Measurements from ENCODE around the gene MIA.
"Not testable (repeated sequence)": the region's sequence is repeated elsewhere in the genome, so short reads cannot be mapped to it uniquely, and the experiment has no call there.

MIA gene

DNA sequence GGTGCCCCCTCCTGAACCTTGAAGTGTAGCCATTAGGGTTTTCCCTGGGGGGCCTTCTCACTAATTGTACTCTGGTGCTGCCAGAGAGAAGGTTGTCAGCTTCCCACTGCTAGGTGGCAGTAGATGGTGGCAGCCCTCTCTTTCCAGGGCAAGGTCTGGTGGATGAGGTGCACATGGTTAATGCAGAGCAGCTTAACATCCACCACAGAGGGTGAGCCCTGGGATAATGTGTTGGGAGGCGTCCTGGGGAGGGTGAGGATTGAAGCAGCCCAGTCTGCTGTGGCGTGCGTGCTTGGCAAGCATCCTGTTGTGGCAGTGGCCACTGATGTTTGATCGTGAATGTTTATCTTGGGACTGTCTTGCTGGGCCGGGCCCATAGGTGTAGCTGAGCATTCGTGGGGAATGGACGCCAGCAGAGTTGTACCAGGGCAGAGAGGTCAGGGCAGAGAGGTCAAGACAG lies 29.5 kb downstream of the MIA start:
- DNase-seq: peak; percentile 43

DNA sequence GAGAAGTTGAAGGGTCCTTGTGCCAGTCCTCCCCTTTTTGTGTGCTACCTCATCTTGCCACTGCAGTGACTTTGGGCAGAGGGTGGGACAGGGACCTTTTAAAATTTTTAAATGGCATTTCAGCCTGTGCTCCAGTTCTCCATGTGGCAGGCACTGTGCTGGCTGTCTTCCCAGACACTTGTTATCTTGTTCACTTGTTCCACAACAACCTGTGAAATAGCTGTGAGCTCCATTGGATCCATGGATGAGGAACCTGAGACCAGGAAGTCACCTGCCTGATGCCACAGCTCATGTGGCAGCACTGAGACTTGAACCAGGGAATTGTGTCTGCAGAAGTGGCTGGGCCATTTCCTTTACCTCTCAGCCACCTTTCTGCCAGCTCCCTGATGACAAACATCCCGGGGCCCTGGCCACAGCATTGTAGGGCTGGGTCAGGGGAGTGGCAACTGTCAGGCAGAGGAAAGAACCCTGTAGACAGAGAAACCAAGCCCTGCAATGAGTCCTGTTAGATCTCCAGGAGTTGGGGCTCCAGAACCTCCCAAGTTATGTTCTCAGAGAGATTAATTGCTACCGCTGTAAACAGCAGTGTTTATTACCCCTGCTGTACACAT lies 30.0 kb downstream of the MIA start:
- DNase-seq: peak; percentile 71

DNA sequence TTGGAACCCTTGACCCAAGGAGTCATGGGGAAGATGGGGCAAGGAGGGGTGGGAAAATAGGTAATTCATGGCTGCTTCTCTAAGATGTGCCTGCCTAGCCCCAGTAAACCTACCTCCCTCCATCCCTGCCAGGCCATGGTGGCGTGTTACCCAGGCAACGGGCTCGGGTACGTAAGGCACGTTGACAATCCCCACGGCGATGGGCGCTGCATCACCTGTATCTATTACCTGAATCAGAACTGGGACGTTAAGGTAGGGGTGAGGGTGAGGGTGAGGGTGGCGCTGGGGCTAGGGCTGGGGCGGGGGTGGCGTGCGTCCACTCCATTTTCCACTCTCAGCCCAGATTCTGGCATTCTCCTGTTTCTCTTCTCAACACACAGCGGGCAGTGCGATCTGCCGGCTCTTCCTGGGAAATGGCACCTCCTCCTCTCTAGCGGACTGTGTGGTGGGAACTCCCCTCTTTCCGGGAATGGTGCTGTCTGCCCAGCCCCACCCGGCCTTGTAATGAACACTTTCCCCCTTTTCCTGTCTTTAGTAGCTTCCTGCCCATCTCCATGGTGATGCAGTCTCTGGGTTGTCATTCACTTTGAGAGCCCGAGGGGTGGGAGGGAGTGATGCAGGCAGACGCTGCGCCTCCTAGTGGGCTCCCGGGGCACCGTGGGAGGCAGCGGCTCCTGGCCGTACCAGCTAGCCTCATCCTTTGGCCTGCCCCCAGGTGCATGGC lies 31.3 kb downstream of the MIA start:
- peak; percentile 94 for DNase-seq

DNA sequence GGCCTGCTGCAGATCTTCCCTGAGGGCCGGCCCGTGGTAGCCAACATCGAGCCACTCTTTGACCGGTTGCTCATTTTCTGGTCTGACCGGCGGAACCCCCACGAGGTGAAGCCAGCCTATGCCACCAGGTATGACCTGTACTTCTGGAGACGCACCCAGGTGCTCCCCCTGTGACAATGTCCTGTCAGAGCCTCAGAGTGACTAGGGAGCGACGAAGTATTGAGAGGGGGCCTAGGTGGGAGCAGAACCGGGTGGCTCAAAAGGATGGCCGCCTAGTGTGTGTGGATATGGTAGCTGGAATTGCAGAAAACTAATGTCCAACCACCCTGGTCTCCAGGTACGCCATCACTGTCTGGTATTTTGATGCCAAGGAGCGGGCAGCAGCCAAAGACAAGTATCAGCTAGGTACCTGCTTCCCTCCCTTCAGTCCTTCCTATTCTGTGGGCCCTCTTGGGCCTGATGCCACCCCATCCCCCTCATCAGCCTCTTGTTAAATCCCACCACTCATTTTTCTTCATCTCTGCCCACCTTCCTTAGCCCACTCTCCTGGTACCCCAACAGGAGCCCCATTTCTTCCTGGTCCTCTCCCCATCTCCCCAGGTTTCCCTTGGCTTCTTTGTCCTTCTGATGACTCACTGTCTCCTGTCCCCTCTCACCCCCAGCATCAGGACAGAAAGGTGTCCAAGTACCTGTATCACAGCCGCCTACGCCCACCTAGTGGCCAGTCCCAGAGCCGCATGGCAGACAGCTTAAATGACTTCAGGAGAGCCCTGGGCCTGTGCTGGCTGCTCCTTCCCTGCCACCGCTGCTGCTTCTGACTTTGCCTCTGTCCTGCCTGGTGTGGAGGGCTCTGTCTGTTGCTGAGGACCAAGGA lies 32.1 kb downstream of the MIA start:
- DNase-seq: peak; percentile 43

DNA sequence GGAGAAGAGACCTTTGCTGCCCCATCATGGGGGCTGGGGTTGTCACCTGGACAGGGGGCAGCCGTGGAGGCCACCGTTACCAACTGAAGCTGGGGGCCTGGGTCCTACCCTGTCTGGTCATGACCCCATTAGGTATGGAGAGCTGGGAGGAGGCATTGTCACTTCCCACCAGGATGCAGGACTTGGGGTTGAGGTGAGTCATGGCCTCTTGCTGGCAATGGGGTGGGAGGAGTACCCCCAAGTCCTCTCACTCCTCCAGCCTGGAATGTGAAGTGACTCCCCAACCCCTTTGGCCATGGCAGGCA lies 32.7 kb downstream of the MIA start:
- no peak for DNase-seq

DNA sequence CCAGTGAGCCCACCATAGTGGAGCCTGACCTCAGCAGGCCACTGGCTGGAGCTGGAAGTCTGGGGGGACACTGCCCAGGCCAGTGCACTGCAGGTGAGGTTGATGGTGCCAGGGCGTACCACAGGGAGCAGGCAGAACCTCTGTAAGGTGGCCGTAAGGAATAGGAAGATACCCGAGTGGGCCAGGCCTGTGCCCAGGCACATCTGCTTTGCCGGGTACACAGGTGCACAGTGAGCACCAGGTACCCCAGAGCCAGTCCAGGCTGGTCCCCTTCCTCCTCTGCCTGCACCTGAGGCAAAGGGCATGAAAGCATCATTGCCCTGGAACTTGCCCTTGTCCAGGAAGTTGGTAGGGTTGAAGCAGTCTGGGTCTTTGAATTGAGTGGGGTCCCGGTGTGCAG lies 33.2 kb downstream of the MIA start:
- no peak for DNase-seq

DNA sequence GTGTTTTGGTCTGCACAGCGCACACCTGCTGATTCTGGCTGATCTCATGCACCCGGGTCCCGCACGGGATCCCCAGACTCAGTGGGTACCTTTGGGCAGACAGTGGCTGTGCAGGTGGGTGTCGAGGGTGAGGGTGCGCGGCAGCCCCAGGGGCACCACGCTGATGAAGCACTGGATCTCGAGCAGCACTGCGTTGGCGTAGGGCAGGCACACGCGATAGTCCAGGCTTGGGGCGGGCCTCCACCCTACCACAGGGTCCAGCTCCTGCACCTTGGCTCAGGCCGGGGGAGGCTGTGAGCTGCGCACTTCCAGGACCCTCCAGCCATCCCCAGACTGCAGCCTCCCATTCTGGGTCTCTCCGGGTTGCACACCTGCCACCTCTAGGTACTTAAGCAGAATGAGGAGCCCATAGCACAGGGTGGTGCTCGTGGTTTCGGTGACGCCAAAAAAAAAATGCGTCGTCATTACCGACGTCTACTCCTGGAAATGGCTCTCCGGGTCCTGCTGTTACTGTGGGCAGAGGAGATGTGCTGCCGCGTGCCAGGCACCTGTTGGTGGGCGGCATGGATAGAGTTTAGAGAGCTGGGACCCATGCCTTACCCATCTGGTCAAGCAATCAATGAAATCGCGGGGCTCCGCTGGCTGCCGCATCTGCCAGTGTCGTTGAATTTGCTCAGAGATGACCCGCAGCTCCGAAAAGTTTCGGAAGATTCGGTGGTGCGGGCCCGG lies 34.2 kb downstream of the MIA start:
- no peak for DNase-seq

DNA sequence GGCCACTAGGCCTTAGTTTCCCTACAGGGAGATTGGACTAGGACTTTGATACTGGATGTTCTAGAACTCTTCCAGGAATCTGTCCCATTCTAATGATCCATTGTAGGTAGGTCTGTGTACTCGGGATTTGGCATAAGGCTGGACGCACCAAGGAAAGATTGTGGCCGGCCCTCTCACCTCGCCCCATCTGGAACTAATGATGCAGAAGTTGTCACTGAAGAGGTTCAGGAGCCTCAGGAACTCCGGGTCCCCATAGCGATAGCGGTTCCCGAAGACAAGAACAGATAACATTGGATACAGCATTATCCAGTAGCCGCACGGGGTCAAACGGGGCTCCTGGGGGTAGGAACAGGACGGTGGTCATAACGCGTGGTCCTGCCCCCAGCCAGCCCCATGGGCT lies 34.8 kb downstream of the MIA start:
- DNase-seq: no peak

DNA sequence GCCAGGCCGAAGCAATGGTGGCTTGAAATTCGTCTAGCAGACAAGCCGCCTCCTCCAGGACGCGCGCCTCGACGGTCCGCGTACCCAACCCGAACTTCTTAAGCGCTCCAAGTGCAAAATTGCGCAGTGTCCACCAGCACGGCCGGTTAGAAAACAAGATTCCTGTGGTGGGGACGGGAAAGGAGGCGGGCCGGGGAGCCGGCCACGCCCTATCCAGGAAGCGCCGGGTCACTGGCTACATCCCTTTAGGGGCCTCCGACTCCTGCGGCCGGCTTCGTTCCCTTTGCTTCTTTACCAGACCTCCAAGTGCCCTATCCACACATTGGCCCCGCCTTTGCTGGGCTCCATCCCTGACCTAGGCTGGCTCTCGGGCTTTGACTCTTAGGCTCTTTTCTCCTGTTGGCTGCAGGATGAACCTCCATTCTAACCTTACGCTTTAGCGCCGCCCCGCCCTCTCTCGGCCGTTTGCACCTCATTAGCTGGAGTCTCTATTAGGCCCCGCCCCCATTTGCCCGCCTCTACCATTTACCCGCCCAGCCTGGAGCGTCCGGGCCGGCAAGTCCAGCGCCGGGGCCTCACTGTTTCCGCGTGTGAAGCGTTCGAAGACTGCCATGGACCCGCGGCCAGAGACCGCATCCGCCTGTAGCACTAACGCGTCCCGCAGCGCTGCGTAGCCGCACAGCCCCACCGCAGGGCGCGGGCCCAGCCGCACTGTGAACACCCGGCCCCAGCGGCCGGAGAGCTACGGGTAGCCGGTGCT lies 35.5 kb downstream of the MIA start:
- DNase-seq: peak; percentile 68

DNA sequence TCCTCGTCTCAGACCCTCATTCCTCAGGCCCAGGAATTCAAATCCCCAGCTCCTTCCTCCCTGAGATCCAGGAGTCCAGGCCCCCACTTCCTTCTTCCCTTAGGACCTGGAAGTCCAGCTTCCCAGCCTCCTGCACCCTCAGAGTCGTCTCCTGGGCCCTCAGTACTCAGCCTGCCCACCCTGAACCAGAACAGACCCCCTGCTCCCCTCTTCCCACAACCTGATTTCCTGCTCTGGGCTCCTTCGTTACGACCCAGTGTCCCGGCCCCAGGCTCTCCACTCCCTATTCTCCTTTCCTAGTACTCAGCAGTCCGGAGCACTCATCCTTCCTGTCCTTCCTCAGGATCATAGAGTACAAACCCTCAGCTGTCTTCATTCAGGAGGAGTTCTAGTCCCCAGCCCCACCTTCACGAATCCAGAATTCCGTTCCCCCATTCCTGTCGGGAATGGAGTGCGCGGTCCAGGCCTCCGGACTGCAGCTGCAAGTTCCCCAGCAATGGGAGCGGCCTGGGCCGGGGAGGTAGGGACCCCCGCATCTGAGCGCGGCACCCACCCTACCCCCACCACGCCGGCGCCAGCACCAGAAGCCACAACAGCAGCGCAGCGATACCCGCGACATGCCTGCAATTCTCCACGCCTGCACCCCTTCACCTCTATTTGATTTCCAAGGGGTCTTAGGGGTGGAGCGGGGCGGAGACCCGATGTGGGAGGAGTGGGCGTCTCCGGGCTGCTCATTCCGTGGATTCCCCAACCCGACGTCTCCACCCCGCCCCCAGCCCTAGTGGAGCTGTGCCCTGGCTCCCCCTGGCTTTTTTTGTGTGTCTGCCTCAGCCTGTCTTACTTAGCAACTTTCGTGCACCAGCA lies 36.4 kb downstream of the MIA start:
- DNase-seq: peak; percentile 32

DNA sequence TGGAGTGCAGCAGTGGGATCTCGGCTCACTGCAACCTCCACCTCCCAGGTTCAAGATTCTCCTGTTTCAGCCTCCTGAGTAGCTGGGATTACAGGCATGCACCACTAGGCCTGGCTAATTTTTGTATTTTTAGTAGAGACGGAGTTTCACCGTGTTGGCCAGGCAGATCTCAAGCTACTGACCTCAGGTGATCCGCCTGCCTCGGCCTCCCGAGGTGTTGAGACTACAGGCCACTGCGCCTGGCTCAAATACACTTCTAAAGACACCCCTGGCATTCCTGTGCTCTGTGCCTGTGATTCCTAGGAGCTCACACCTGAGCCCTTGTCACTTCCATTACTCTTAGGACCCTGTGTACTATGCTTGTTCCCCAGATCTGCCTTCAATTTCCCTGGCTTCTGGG lies 37.2 kb downstream of the MIA start:
- DNase-seq: not testable (repeated sequence)

DNA sequence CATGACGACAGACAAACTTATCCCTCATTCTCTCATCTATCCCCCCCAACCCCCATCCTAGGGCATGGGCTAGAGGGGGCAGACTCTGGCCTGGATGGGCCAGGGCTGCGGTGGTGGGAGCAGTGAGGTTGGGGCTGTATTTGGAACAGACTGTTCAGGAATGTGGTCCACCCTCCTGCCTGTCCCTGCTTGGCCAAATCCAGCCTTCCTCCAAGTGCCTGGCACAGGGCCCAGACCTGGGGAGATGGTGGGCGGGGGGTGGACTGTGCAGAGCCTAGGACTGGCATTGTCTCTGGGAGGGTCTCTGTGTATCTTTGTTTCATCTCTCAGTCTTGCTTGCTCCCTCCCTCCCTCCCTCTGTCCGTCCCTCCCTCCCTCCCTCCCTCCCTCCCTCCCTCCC lies 37.9 kb downstream of the MIA start:
- DNase-seq: no peak

DNA sequence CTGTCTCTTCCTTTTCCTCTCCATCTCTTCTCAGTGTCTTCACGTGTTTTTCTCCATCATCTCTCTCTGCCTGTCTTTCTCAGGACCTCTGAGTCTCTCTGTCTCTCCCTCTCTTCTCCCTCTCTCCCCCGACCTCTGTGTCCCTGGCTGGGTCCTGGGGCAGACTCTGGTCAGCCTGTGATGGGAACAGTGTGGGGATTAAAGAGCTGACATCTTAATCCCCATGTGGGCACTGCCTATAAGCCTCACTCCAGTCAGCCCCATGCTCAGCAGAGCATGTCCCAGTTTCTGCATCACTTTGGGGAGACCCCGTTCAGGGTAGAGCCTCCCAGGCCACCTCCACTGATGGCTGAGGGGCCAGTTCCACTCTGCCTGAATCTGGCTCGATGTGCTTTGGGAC lies 39.9 kb downstream of the MIA start:
- no peak for DNase-seq

DNA sequence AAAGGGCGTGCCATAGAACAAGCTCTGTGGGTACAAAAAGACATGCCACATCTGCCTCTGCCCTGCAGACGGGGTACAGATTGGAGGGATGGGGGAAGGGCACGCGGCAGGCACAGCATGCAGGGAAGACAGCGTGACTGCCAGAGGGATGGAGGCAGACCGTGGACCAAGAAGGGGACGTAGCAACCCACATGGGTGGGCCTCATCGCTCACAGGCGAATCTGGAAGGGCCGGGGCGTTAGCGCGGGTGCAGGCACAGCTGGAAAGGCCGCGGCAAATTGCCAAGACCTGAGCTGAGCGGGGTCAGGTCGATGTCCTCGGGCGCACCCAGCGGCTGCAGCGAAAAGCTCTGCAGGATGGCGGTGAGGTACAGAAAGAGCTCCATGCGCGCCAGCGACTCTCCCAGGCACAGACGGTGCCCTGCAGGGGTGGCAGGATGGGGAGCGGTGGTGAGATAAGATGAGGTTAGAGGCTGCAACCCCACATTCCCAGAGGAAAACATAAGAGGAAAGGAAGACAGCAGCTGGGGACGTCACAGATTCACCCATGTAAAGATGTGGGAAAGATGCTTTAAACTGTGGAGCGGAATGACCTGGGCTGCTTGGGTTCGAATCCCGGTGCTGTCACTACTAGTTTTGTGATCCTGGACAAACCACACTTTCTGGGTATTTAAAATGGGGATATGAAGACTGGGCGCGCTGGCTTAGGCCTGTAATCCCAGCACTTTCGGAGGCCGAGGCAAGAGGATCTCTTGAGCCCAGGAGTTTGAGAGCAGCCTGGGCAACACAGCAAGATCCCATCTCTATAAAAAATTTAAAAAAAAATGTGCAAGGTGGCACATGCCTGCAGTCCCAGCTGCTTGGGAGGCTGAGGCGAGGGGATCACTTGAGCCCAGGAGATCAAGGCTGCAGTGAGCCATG lies 43.4 kb downstream of the MIA start:
- DNase-seq: peak; percentile 86

DNA sequence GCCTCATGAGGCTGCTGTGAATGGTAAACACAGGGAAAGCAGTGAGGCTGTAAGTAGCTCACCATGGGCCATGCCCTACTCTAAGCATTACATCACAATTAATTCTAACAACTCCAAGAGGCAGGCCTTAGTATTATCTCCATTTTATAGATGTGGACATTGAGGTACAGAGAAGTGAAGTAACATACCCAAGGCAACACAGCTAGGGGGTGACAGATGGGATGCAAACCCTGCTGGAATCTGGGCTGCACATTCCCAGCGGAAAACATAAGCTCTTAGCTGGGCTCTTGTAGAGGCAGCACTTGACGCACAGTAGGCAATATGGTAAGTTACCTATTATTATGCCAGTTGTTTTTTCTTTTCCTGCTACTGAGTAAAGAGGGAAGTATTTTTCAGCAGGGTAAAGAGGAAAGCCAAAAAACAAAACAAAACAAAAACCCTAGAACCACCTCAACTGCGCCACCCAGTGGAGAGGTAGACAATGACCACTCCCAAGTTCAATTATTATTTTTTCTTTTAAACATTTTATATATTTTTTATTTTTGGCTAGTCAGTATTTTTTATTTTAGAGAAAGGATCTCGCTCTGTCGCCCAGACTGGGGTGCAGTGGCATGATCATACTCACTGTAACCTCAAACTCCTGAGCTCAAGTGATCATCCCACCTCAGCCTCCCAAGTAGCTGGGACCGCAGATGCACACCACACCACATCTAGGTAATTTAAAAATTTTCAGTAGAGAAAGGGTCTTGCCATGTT lies 44.3 kb downstream of the MIA start:
- DNase-seq: peak; percentile 74

DNA sequence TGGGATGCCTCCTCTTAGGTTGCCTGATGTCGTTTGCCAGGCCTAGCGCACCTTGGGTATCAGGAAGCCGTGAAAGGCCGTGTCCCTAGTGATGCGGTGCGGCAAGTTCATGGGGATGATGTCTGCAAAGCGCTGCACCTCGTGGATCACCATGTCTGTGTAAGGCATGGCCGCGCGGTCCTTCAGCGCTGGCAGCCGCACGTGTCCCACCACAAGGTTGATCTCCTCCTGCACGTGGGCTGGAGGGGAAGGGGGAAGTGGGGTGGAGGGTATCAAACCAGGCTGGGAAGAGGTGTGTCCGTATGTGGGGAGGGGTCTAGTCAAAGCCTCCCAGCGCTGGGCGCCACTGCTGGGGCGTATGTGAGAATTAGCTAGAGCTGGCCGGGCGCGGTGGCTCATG lies 46.8 kb downstream of the MIA start:
- no peak for DNase-seq

DNA sequence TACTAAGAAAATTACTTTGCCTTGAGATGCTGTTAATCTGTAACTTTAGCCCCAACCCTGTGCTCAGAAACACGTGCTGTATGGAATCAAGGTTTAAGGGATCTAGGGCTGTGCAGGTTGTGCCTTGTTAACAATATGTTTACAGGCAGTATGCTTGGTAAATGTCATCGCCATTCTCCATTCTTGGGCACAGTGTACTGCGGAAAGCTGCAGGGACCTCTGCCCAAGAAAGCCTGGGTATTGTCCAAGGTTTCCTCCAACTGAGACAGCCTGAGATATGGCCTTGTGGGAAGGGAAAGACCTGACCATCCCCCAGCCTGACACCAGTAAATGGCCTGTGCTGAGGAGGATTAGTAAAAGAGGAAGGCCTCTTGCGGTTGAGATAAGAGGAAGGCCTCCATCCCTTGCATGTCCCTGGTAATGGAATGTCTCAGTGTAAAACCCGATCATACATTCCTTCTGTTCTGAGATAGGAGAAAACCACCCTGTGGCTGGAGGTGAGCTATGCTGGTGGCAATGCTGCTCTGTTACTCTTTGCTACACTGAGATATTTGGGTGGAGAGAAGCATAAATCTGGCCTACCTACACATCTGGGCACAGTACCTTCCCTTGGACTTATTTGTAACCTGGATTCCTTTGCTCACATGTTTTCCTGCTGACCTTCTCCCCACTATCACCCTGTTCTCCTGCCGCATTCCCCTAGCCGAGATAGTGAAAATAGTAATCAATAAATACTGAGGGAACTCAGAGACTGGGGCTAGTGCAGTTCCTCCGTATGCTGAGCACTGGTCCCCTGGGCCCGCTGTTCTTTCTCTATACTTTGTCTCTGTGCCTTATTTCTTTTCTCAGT lies 47.6 kb downstream of the MIA start:
- DNase-seq: not testable (repeated sequence)

DNA sequence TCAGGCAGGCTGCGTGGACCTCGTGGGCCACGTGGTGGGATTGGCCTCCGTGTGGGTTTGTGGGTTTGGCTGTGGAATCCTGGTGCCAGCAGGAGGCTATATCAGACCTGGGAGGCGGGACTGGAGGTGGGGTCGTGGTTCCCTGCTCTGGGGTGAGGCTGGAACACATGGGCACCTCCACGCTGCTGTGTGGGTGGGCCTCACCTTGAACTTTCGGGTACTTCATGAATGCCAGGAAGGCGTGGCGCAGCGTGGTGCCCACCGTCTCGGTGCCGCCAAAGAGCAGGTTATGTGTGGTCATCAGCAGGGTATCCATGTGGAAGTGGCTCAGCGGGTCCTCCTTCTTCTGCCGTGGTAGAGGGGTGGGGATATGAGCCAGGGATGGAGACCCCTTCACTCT lies 49.6 kb downstream of the MIA start:
- not testable (repeated sequence) for DNase-seq

All from CD4-positive, alpha-beta T cell treated with Interleukin-21 for 1 hour (primary cell).